ENCODE data around the gene ALG9.

DNA sequence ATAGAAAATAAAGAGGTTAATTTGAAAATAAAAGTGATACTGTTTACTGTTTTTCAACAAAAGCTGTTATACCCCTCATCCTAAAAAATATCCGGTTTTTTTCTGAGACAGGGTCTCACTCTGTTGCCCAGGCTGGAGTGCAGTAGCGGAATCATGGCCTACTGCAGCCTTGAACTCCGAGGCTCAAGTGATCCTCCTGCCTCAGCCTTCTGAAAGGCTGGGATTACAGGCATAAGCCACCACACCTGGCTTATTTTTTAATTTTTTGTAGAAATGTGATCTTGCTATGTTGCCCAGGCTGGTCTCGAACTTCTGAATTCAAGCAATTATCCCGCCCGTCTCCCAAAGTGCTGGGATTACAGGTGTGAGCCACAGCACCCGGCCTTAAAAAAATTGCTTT lies 35.7 kb downstream of the ALG9 start:
- TF ChIP-seq POLR2A (IDR thresholded peaks at IDR 0.05) (no peak), CTCF (IDR thresholded peaks at IDR 0.05) (no peak)

Data from breast epithelium (tissue), 3 donors.